Activated T-helper 17 cell treated with anti-CD3 and anti-CD28 coated beads, Interleukin-2, amount 50 U/mL, for 72 hours (primary cell): ENCODE data around the gene PRPF31. TPM values are rescaled to one million over a fixed set of nuclear protein-coding genes. Genes with fewer than 3 reads are reported as not detected.
A peak's percentile ranks its signal among the peaks of the same experiment; 100 is the strongest.

Source experiments
- ATAC-seq: fragments of 150-1000 bp; cut with Tn5 transposase; replicated peaks from 2 replicates; pipeline ENCODE4 v1.10.0; 2021; ENCODE audit warnings: mild to moderate bottlenecking, moderate library complexity
- H3K27ac Mint-ChIP-seq: one replicate; pipeline ENCODE4 v1.8.0; 2022; ENCODE audit warnings: mixed read lengths
- H3K27me3 Mint-ChIP-seq: one replicate; pipeline ENCODE4 v1.8.0; 2022; ENCODE audit warnings: mixed read lengths
- H3K36me3 Mint-ChIP-seq: one replicate; pipeline ENCODE4 v1.8.0; 2022; ENCODE audit warnings: low read depth, mild to moderate bottlenecking, mixed read lengths
- H3K4me1 Mint-ChIP-seq: one replicate; pipeline ENCODE4 v1.8.0; 2022; ENCODE audit warnings: mixed read lengths
- H3K4me3 Mint-ChIP-seq: one replicate; pipeline ENCODE4 v1.8.0; 2022; ENCODE audit warnings: mild to moderate bottlenecking, mixed read lengths
- H3K9me3 Mint-ChIP-seq: one replicate; pipeline ENCODE4 v1.8.0; 2022; ENCODE audit warnings: mixed read lengths
- total RNA-seq, 2 donors: library from RNA; stranded (reverse); gene quantifications; one replicate each; pipeline ENCODE4 v1.2.3, GENCODE V29; 2022

Gene PRPF31
- total RNA-seq, 2 donors from 2014 or later = 56.4 to 99.2 TPM

GRCh38 chr19:54142166-54142780 is 26.7 kb downstream of the PRPF31 start:
- peaks cover 20% of the 10 kb centered on the region for H3K4me1 Mint-ChIP-seq
- H3K36me3 Mint-ChIP-seq = peaks cover 87% of the 10 kb centered on the region
- H3K27ac Mint-ChIP-seq = no peak overlapping the region
- H3K9me3 Mint-ChIP-seq = no peaks in the 10 kb centered on the region
- H3K27me3 Mint-ChIP-seq = no peaks in the 10 kb centered on the region
- H3K4me3 Mint-ChIP-seq = no peak overlapping the region
- ATAC-seq = no peak

DNA sequence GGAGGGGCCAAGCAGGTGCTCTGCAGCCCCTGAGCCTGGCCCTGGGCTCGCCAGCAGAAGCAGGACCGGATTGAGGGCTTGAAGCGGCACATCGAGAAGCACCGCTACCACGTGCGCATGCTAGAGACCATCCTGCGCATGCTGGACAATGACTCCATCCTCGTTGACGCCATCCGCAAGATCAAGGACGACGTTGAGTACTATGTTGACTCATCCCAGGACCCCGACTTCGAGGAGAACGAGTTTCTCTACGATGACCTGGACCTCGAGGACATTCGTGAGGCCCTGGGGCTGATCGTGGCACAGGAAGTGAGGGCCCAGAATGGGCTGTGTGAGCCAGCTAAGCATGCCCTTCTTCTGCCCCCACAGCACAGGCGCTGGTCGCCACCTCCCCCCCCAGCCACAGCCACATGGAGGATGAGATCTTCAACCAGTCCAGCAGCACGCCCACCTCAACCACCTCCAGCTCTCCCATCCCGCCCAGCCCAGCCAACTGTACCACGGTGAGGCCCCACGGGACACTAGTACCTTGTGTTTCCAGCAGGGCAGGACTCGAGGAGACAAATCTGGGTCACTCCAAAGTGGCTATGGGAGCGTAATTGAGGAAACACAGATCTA is 30.1 kb downstream of the PRPF31 start:
- H3K36me3 Mint-ChIP-seq = peaks cover 89% of the 10 kb centered on the region
- H3K9me3 Mint-ChIP-seq = no peaks in the 10 kb centered on the region
- no peak for ATAC-seq
- peaks cover 18% of the 10 kb centered on the region for H3K4me1 Mint-ChIP-seq
- no peaks in the 10 kb centered on the region for H3K27me3 Mint-ChIP-seq
- H3K4me3 Mint-ChIP-seq = no peak overlapping the region
- H3K27ac Mint-ChIP-seq = no peak overlapping the region

GRCh38 chr19:54147676-54148075 is 32.1 kb downstream of the PRPF31 start:
- no peaks in the 10 kb centered on the region for H3K9me3 Mint-ChIP-seq
- no peak for ATAC-seq
- no peak overlapping the region for H3K27ac Mint-ChIP-seq
- H3K36me3 Mint-ChIP-seq = peaks cover 95% of the 10 kb centered on the region
- no peak overlapping the region for H3K4me3 Mint-ChIP-seq
- peaks cover 10% of the 10 kb centered on the region for H3K4me1 Mint-ChIP-seq
- H3K27me3 Mint-ChIP-seq = no peaks in the 10 kb centered on the region

DNA sequence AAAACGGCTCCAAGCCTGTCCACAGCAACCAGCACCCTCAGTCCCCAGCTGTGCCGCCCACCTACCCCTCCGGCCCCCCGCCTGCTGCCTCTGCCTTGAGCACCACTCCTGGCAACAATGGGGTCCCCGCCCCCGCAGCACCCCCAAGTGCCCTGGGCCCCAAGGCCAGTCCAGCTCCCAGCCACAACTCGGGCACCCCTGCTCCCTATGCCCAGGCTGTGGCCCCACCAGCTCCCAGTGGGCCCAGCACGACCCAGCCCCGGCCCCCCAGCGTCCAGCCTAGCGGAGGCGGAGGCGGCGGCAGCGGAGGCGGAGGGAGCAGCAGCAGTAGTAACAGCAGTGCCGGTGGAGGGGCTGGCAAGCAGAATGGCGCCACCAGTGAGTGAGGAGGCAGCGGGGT is 32.6 kb downstream of the PRPF31 start:
- H3K4me1 Mint-ChIP-seq = peaks cover 10% of the 10 kb centered on the region
- H3K4me3 Mint-ChIP-seq = no peak overlapping the region
- no peak overlapping the region for H3K27ac Mint-ChIP-seq
- H3K27me3 Mint-ChIP-seq = no peaks in the 10 kb centered on the region
- peaks cover 95% of the 10 kb centered on the region for H3K36me3 Mint-ChIP-seq
- ATAC-seq = no peak
- H3K9me3 Mint-ChIP-seq = no peaks in the 10 kb centered on the region

GRCh38 chr19:54149021-54149812 is 33.7 kb downstream of the PRPF31 start:
- ATAC-seq = no peak
- H3K36me3 Mint-ChIP-seq = peaks cover 95% of the 10 kb centered on the region
- H3K27ac Mint-ChIP-seq = peak overlapping the region; percentile 46
- no peaks in the 10 kb centered on the region for H3K27me3 Mint-ChIP-seq
- peaks cover 10% of the 10 kb centered on the region for H3K4me1 Mint-ChIP-seq
- no peak overlapping the region for H3K4me3 Mint-ChIP-seq
- H3K9me3 Mint-ChIP-seq = no peaks in the 10 kb centered on the region

DNA sequence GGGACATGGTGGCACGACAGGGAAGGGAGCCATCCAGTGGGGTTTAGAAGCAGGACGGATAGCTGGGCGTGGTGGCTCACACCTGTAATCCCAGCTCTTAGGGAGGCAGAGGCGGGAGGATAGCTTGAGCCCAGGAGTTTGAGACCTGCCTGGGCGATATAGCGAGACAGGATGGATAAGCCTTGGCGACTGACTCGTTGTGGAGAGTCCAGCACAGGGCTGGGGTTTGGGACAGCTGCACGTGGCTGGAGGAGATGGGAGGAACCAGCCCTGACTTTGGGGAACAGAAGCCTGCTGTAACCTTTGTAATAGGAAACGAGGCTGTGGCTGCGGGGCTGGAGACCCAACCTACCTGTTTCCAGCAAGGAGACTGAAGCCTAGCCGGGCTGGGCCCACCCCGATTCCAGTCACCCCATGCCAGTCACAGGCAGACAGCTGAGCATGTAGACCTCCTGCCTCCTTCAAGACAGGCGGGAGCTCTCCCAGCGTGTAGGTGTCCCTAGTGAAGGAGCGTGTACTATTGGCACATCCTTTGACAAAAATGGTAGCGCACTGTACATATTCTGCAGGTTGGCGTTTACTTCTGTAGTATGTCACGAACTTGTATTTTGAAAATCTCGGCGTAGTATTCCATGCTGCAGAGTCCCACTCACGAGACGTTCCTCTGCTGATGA is 35.9 kb downstream of the PRPF31 start:
- H3K4me1 Mint-ChIP-seq = peaks cover 10% of the 10 kb centered on the region

DNA sequence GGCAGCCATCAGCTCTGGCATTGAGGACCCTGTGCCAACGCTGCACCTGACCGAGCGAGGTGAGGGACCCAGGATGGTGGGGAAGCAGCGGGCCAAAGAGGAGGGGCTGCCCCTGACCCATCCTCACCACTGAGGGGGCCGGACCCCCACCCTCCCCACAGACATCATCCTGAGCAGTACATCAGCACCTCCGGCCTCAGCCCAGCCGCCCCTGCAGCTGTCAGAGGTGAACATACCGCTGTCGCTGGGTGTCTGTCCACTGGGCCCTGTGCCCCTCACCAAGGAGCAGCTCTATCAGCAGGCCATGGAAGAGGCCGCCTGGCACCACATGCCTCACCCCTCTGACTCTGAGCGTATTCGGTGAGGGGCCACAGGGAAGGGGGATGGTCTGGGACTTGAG is 36.7 kb downstream of the PRPF31 start:
- Mint-ChIP-seq H3K27me3 (no peaks in the 10 kb centered on the region), H3K27ac (no peak overlapping the region), H3K36me3 (peaks cover 93% of the 10 kb centered on the region), H3K4me3 (no peak overlapping the region), H3K4me1 (peaks cover 10% of the 10 kb centered on the region), H3K9me3 (no peaks in the 10 kb centered on the region)
- no peak for ATAC-seq

More for the DNA sequence above, 35.9 kb downstream of the PRPF31 start:
- H3K4me3 Mint-ChIP-seq = no peak overlapping the region
- no peaks in the 10 kb centered on the region for H3K9me3 Mint-ChIP-seq
- H3K27me3 Mint-ChIP-seq = no peaks in the 10 kb centered on the region
- no peak overlapping the region for H3K27ac Mint-ChIP-seq
- peaks cover 93% of the 10 kb centered on the region for H3K36me3 Mint-ChIP-seq
- ATAC-seq = no peak

DNA sequence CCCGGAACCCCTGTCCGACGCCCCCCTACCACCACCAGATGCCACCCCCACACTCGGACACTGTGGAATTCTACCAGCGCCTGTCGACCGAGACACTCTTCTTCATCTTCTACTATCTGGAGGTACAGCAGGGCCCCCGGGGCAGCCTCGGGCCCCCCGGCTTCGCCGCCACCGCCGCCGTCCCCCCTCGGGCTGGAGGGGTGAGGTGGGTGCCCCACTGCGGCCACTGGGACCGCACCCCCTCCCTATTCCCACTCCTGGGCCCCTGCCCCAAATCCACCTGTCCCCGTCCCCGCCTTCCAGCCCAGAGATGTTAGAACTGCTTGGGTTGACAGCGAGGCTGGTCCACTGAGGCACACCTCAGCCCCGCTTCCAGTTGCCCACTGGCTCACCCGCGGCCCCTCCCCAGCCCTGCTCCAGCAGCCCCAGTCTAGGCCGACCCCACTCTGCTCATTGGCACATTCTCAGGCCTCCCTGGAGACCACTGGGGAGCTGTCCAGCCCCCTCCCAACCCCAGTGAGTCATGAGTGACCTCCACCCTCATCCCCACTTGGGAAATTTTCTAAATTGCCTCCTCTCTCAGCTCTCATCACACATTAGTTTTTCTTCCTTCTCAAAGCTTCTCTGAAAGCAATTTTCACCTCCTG is 37.4 kb downstream of the PRPF31 start:
- H3K9me3 Mint-ChIP-seq = no peaks in the 10 kb centered on the region
- H3K4me1 Mint-ChIP-seq = peaks cover 10% of the 10 kb centered on the region
- no peak overlapping the region for H3K4me3 Mint-ChIP-seq
- ATAC-seq = no peak
- peak overlapping the region; percentile 20 for H3K27ac Mint-ChIP-seq
- H3K27me3 Mint-ChIP-seq = no peaks in the 10 kb centered on the region
- peaks cover 92% of the 10 kb centered on the region for H3K36me3 Mint-ChIP-seq

- Mint-ChIP-seq H3K36me3 (peaks cover 94% of the 10 kb centered on the region), H3K4me1 (peaks cover 10% of the 10 kb centered on the region), H3K4me3 (no peak overlapping the region), H3K9me3 (no peaks in the 10 kb centered on the region), H3K27me3 (no peaks in the 10 kb centered on the region), H3K27ac (peak overlapping the region; percentile 25)
- ATAC-seq = no peak
These were observed 38.3 kb downstream of the PRPF31 start for GRCh38 chr19:54153731-54154326.

GRCh38 chr19:54154603-54155345 is 39.2 kb downstream of the PRPF31 start:
- no peaks in the 10 kb centered on the region for H3K9me3 Mint-ChIP-seq
- H3K4me3 Mint-ChIP-seq = no peak overlapping the region
- H3K36me3 Mint-ChIP-seq = peaks cover 91% of the 10 kb centered on the region
- ATAC-seq = no peak
- peaks cover 8% of the 10 kb centered on the region for H3K4me1 Mint-ChIP-seq
- peak overlapping the region; percentile 25 for H3K27ac Mint-ChIP-seq
- no peaks in the 10 kb centered on the region for H3K27me3 Mint-ChIP-seq

DNA sequence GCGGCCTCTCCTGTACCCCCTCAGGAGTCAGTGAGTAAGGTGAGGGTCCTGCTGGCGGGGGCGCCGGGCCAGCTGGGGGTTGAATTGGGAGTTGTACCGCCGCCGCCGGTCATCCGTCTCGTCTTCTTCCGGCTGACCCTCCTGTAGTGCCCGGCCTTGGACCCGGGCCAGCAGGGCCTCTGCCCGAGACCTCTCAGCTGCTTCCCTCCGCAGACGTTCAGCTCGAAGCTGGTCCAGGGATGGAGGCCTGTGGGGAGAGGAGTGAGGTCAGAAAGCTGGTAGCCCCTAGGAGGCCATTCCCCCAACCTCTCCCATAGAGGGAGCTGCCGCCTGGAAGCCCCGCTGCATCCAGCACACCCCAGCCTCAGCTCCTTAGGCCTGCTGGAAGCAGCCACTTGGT is 40.1 kb downstream of the PRPF31 start:
- Mint-ChIP-seq H3K4me3 (no peak overlapping the region), H3K9me3 (no peaks in the 10 kb centered on the region), H3K27ac (no peak overlapping the region), H3K36me3 (peaks cover 83% of the 10 kb centered on the region), H3K4me1 (peaks cover 9% of the 10 kb centered on the region), H3K27me3 (no peaks in the 10 kb centered on the region)
- no peak for ATAC-seq

- peaks cover 75% of the 10 kb centered on the region for H3K36me3 Mint-ChIP-seq
These were observed 40.9 kb downstream of the PRPF31 start for GRCh38 chr19:54156490-54156889.

GRCh38 chr19:54156953-54157352 is 41.4 kb downstream of the PRPF31 start:
- no peak overlapping the region for H3K27ac Mint-ChIP-seq
- peaks cover 13% of the 10 kb centered on the region for H3K4me1 Mint-ChIP-seq
- H3K36me3 Mint-ChIP-seq = peaks cover 70% of the 10 kb centered on the region
- ATAC-seq = no peak
- no peak overlapping the region for H3K4me3 Mint-ChIP-seq
- H3K9me3 Mint-ChIP-seq = no peaks in the 10 kb centered on the region
- no peaks in the 10 kb centered on the region for H3K27me3 Mint-ChIP-seq

More at GRCh38 chr19:54156490-54156889, 40.9 kb downstream of the PRPF31 start:
- H3K4me3 Mint-ChIP-seq = no peak overlapping the region
- no peaks in the 10 kb centered on the region for H3K27me3 Mint-ChIP-seq
- no peaks in the 10 kb centered on the region for H3K9me3 Mint-ChIP-seq
- H3K27ac Mint-ChIP-seq = no peak overlapping the region
- peaks cover 13% of the 10 kb centered on the region for H3K4me1 Mint-ChIP-seq
- ATAC-seq = no peak
